Measurements from ENCODE around the gene NKX1-2. TPM values are rescaled to one million over a fixed set of nuclear protein-coding genes. Genes with fewer than 3 reads are reported as not detected.

NKX1-2 gene
- total and polyA plus RNA-seq, 2 of the 8 experiments (the other 6 are each of a cell fraction or from before 2014, with no cell fraction given), result 12.7 to 34.9 TPM

DNA sequence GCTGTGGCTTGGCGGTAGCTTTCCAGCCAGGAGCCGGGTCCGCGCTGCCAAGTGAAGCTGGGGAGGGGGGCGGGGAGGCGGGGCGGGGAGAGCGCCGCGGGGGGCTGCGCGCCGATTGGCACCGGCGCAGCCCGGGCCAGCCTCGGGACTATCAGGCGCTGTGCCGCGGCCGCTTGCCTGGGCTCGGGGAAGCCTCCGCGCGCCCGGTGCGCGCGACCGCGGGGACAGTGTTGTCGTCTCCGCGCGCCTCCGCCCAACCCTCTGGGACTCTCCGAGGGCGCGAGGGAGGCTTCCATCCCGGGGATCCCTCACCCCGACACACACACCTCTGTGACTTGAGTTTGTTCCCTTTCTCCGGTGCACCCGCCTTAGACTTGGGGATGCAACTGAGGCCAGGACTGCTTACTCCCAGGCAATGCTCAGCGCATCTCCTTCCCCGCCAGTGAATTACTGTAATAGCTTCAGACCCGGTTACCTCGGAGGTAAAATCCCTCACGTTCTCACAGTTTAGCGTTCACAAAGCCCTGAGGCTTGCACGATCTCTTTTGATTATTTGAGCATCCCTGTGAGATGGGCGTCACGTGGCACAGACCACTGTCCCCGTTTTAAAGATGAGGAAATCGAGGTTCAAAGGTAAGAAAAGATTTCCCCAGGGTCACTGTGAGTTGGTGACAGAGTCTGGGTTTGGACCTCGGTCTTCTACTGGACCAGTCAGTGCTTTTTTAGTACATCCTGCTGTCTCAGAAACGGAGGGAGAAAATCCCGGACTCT lies at the start of gene NKX1-2 (continued):
- no peak for TF ChIP-seq CBX8 (IDR thresholded peaks at IDR 0.05; ENCODE audit: borderline replicate concordance, low read depth, low read length)
- no peak for TF ChIP-seq SRF (IDR thresholded peaks at IDR 0.05; ENCODE audit: low read depth, low read length)
- no peak for TF ChIP-seq CREB1 (IDR thresholded peaks at IDR 0.05)
- TF ChIP-seq POLR2AphosphoS5 (IDR thresholded peaks at IDR 0.05; ENCODE audit: low read depth, low read length), result no peak
- TF ChIP-seq YY1 (IDR thresholded peaks at IDR 0.05; ENCODE audit: low read depth, low read length), result no peak
- no peak for TF ChIP-seq CTBP2 (IDR thresholded peaks at IDR 0.05; ENCODE audit: borderline replicate concordance, insufficient read depth, insufficient read length, low read length)
- no peak for TF ChIP-seq ASH2L (IDR thresholded peaks at IDR 0.05; ENCODE audit: low read length)
- TF ChIP-seq CHD1 (IDR thresholded peaks at IDR 0.05; ENCODE audit: low read depth, low read length), result no peak
- TF ChIP-seq RFX5 (IDR thresholded peaks at IDR 0.05; ENCODE audit: borderline replicate concordance, low read depth, low read length), result no peak
- TF ChIP-seq NANOG (IDR thresholded peaks at IDR 0.05; ENCODE audit: insufficient read depth, low read depth, low read length, poor library complexity, severe bottlenecking), result no peak

Measured in H1 (cell line).